Measurements from ENCODE around the gene CYB5R3.

- TF ChIP-seq, protein P1, sequence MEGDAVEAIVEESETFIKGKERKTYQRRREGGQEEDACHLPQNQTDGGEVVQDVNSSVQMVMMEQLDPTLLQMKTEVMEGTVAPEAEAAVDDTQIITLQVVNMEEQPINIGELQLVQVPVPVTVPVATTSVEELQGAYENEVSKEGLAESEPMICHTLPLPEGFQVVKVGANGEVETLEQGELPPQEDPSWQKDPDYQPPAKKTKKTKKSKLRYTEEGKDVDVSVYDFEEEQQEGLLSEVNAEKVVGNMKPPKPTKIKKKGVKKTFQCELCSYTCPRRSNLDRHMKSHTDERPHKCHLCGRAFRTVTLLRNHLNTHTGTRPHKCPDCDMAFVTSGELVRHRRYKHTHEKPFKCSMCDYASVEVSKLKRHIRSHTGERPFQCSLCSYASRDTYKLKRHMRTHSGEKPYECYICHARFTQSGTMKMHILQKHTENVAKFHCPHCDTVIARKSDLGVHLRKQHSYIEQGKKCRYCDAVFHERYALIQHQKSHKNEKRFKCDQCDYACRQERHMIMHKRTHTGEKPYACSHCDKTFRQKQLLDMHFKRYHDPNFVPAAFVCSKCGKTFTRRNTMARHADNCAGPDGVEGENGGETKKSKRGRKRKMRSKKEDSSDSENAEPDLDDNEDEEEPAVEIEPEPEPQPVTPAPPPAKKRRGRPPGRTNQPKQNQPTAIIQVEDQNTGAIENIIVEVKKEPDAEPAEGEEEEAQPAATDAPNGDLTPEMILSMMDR (IDR thresholded peaks at IDR 0.05), result no peak
- no peak for TF ChIP-seq POLR2AphosphoS5 (IDR thresholded peaks at IDR 0.05)
These were observed 9.5 kb downstream of the CYB5R3 start for GRCh38 chr22:42639541-42640241.
